GM18511 (cell line): ENCODE results near the gene MEIOB.
"Not testable (repeated sequence)": the region's sequence is repeated elsewhere in the genome, so short reads cannot be mapped to it uniquely, and the experiment has no call there.

Source experiments
- ATAC-seq: cut with Tn5 transposase; IDR thresholded peaks from one replicate; pipeline ENCODE4 v1.9.1; 2021; ENCODE audit warnings: mild to moderate bottlenecking, moderate library complexity; ENCODE audit not compliant: unreplicated experiment

Gene MEIOB

GRCh38 chr16:1907226-1907860, 35.4 kb upstream of the MEIOB start:
- no peak for ATAC-seq

DNA sequence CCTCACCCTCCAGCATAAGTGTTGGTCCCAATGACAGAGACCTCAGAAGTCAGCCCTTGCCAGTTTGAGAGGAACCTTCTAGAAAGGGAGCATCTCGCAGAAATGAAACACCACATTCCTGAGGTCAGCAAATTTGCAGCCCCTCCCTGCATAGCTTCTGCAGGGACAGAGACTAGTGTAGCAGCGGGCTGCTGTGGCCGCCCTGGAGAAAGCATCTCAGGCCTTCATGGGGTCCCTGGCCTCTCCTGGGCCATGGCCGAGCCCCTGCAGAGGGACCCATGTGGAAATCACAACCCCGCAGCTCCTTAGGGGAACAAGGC, 34.8 kb upstream of the MEIOB start:
- ATAC-seq, result no peak

GRCh38 chr16:1906055-1906845, 34.3 kb upstream of the MEIOB start:
- ATAC-seq, result no peak

DNA sequence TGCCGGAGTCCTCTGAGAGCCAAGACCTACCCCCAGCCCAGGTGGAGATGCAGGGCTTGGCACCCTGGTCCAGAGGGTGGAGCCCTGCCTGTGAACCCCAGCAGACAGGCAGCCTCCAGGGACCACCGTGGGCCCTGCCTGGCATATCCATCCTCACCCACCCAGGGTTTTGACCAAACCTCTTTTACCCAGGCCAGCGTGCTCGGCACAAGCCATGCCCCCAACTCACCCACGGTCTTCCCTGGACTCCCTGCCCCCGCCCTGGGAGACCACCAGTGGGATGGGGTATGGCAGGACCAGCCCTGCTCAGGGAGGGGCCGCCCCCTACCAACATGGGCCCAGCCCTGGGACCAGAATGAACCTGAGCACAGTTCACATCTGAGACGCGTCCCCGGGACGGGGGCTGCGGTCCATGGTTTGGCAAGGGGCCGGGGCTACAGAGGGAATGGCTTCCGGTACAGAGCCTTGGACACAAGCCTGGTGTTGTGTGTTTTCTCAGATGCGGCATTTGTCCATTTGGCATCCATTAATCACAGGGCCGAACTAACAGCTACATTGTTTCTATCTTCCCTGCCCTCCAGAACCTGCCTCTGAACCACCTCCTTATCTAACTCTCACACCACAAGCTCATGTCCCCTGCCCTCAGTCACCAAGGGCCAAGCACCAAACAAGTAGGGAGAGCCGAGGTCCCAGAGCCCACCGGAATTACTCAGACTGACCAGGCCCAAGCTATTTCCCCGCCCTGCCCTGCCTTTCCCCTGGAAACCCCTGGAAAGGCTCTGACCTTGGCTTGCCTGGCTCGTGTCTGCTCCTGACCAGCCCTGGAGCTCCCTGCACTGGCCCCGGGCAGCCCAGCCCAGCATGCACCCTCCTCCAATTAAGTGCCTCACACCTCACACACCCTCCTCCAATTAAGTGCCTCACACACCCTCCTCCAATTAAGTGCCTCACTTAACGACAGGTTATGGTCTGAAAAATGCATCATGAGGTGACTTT, 32.2 kb upstream of the MEIOB start:
- no peak for ATAC-seq

DNA sequence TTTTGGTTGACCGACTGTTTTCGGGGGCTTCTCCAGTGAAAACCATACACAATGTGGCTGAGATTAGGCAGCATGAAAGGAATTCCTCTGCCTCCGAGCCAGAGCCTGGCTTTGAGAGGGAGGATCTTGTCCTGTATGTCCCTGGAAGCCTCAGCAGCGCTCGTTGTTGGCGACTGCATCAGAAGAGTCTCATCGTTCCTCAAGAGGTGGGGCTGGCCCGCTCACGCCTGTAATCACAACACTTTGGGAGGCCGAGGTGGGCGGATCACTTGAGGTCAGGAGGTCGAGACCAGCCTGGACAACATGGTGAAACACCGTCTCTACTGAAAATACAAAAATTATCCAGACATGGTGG, 31.2 kb upstream of the MEIOB start:
- ATAC-seq, result no peak

- no peak for ATAC-seq
These were observed 30.7 kb upstream of the MEIOB start for GRCh38 chr16:1902547-1903219.

GRCh38 chr16:1900452-1900774, 28.4 kb upstream of the MEIOB start:
- no peak for ATAC-seq

GRCh38 chr16:1899641-1900451, 27.9 kb upstream of the MEIOB start:
- no peak for ATAC-seq

DNA sequence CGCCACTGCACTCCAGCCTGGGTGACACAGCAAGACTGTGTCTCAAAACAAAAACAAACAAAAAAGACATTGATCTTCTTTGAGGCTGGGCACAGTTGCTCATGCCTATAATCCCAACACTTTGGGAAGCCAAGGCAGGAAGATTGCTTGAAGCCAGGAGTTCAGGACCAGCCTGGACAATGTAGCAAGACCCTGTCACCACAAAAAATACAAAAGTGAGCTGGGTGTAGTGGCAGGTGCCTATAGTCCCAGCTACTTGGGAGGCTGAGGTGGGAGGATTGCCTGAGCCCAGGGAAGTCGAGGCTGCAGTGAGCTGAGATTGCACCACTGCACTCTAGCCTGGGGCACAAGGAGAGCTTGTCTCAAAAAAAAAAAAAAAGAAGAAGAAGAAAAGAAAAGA, 25.7 kb upstream of the MEIOB start:
- ATAC-seq, result not testable (repeated sequence)

GRCh38 chr16:1895949-1896675, 24.1 kb upstream of the MEIOB start:
- ATAC-seq, result no peak

DNA sequence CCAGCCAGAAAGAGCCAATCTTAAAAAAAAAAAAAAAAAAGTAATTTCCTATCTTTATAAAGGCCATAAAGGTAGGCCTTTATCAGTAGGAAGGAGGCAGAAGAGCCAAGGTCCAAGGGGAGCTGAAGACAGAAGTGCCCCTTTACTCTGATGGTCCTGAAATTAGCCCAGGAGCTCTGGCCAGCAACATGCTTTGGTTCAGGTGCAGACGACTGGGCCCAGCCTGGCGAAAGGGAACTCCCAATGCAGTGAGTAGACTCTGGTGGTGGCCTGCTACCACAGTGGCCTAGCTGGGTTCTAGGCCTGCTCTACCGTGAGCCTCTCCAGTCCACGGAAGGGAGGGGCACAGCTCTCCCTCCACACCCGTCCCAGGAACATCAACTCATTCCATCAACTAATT, 23.1 kb upstream of the MEIOB start:
- no peak for ATAC-seq

GRCh38 chr16:1890708-1891050, 18.7 kb upstream of the MEIOB start:
- ATAC-seq, result no peak

DNA sequence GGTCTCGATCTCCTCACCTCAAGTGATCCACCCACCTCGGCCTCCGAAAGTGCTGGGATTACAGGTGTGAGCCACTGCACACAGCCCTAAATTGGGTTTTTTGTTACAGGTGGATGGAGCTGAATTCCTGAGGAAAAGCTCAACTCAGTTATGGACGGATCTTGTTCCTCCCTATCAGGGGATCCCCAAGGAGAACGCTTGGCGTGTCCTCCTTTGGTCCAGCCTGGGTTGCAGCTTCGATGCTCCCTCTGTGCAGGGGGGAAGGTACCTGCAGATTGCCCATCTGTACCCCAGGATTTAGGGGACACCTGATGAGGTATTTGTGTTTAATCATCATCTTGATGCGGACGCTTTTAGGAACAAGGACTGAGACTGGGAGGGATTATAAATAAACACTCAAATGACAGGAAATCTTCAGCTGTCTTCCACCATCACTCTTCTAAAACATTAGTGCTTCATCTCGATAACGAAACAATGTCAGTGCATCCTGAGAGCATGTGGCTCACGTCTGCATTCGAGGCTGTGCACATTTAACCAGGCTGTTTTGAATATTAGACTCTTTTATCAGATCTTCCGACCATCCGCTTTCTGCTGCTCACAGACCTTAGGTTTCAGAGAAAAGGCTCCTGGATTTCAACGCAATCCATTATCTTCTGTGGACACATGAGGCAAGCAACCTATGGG, 18.2 kb upstream of the MEIOB start:
- ATAC-seq, result no peak

DNA sequence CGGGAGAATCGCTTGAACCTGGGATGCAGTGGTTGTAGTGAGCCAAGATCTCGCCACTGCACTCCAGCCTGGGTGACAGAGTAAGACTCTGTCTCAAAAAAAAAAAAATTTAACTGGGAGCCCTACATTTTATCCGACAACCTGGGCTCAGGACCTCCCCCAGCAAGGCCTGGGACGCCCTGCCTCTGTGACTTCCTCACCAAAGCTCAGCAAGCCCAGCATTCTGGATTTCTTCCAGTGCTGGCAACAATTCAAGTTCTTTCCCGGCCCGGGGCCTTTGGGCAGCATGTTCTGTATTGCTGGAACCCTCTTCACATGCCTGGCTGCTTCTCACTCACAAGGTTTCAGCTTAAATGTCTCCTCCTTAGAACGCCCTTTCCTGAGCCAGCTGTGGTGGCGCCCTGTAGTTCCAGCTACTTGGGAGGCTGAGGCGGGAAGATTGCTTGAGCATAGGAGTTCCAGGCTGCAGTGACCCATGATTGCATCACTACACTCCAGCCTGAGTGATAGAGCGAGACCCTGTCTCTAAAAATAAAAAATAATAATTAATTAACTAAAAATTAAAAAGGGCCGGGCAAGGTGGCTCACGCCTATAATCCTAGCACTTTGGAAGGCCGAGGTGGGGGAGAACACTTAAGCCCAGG, 15.9 kb upstream of the MEIOB start:
- ATAC-seq, result no peak

- ATAC-seq, result no peak
These were observed 12.9 kb upstream of the MEIOB start for GRCh38 chr16:1884889-1885288.

GRCh38 chr16:1884155-1884760, 12.3 kb upstream of the MEIOB start:
- no peak for ATAC-seq

DNA sequence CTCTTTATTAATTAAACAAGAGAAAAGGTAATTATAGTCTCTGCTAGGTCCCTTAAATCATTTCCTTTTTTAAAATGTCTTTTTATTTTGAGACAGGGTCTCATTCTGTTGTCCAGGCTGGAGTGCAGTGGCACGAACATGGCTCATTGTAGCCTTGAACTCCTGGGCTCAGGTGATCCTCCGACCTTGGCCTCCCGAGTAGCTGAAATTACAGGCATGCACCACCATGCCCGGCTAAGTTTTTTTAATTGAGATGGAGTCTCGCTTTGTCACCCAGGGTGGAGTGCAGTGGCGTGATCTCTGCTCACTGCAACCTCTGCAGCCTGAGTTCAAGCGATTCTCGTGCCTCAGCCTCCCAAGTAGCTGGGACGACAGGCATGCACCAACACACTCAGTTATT, 9.2 kb upstream of the MEIOB start:
- ATAC-seq, result not testable (repeated sequence)

- ATAC-seq, result no peak
These were observed 7.5 kb upstream of the MEIOB start for GRCh38 chr16:1879477-1879876.
